Heart left ventricle (tissue), 16 donors: ENCODE measurements around the gene CNBD2. TPM values are rescaled to one million over a fixed set of nuclear protein-coding genes. Genes with fewer than 3 reads are reported as not detected.
"Not testable (repeated sequence)": the region's sequence is repeated elsewhere in the genome, so short reads cannot be mapped to it uniquely, and the experiment has no call there.

Experiments used
- ATAC-seq, 4 donors: fragments of 200-7000 bp; cut with Tn5 transposase; one replicate each; pipeline ENCODE4 v1.9.1; 2020 to 2022; ENCODE audit warnings: moderate library complexity in 4 of 4, mild to moderate bottlenecking in 3 of 4, moderate number of reproducible peaks in 1 of 4
- DNase-seq, 5 donors: peaks; one replicate each; pipeline ENCODE4 v3.0.0-alpha.2; 2020
- H3K27ac ChIP-seq, 12 donors: fragments of 200-600 bp; sonication (generic) in 4 of 12; one replicate each; pipeline versions ENCODE4 v1.5.0 to v1.8.0; 2016 to 2022; ENCODE audit warnings: mild to moderate bottlenecking in 2 of 12
- H3K27me3 ChIP-seq, 9 donors: fragments of 200-600 bp; sonication (generic) in 2 of 9; one replicate each; pipeline versions ENCODE4 v1.5.1 to v1.8.0; 2016 to 2022; ENCODE audit warnings: mild to moderate bottlenecking in 3 of 9
- H3K36me3 ChIP-seq, 9 donors: fragments of 200-600 bp; sonication (generic) in 2 of 9; one replicate each; pipeline versions ENCODE4 v1.5.0 to v1.8.0; 2018 to 2022; ENCODE audit warnings: mild to moderate bottlenecking in 2 of 9
- H3K4me1 ChIP-seq, 12 donors: fragments of 200-600 bp; sonication (generic) in 4 of 12; one replicate each; pipeline versions ENCODE4 v1.5.0 to v1.8.0; 2016 to 2022; ENCODE audit warnings: mild to moderate bottlenecking in 3 of 12
- H3K4me3 ChIP-seq, 12 donors: fragments of 200-600 bp; sonication (generic) in 4 of 12; one replicate each; pipeline versions ENCODE4 v1.5.0 to v1.8.0; 2017 to 2022; ENCODE audit warnings: mild to moderate bottlenecking in 9 of 12, moderate library complexity in 4 of 12
- H3K9me3 ChIP-seq, 12 donors: fragments of 200-600 bp; sonication (generic) in 4 of 12; one replicate each; pipeline versions ENCODE4 v1.5.0 to v1.8.0; 2016 to 2022; ENCODE audit warnings: mild to moderate bottlenecking in 1 of 12
- POLR2A ChIP-seq, 2 donors: fragments of 450-650 bp; IDR thresholded peaks; one replicate each; pipeline ENCODE4 v1.6.1; 2017; ENCODE audit warnings: antibody characterized with exemption in 2 of 2, mild to moderate bottlenecking in 2 of 2, moderate library complexity in 2 of 2
- WGBS, 4 donors: extraction: QIAGEN DNeasy Blood & Tissue Kit in 2 of 4; methylation state at CpG; one replicate each; pipeline versions ENCODE4 v1.1.5 to v1.1.7; 2013 to 2018; 5-methylcytosine and 5-hydroxymethylcytosine counted together
- intact Hi-C, 10 donors: fragments of 100-400 bp; cut with DNase I; formaldehyde crosslinking; loops; one replicate each; pipeline versions ENCODE4 v1.11.1 to v1.14.2; 2022
- polyA plus RNA-seq, 2 donors: library from polyadenylated mRNA; stranded (reverse); fragments of 200-250 nt; gene quantifications; one replicate each; pipeline ENCODE4 v1.2.3, GENCODE V29; 2013
- total RNA-seq, 9 donors: library from RNA; depleted of rRNA in 2 of 9; stranded (reverse); fragments of >200 nt in 2 of 9; fragmentation: NEBNext Ultra II Directional in 3 of 9; extraction: Animal tissue kit (Norgen Biotek cat#: 25700) in 3 of 9; gene quantifications; one replicate each; pipeline versions ENCODE4 v1.1.0 to v1.2.4, GENCODE V29; 2016 to 2023
- TF ChIP-seq, protein P1 (sequence below), 12 donors: fragments of 200-600 bp; sonication (generic) in 4 of 12; IDR thresholded peaks; one replicate each; pipeline versions ENCODE4 v1.5.0 to v1.8.0; 2018 to 2022; ENCODE audit warnings: antibody characterized with exemption in 12 of 12, mild to moderate bottlenecking in 5 of 12
- donor health status: ischemic (EF 13 %, LVEDD 7.1; RV severe dilation, severe dysfunction).
- donor health status: healthy with polysubstance abuse.
- donor health status: DM: no; HTN: yes; CAD: no.
- donor health status: DM: no; HTN: no; CAD: no.
- donor health status: ischemic (EF 25% LVEDD 6.9; RV normal size, moderate dysfunction).
- donor health status: ischemic (EF 25% LVEDD 5.7; RV mildly dilated, moderate dysfunction).
- donor health status: healthy.
- donor health status: DM: yes; HTN: yes; CAD: no.
- donor health status: ischemic (EF 35%, LVEDD 5.7; RV mildly dilated, moderate dysfunction).
- donor health status: nonischemic (EF 11% LVEDD 7.7; RV severe dilation, severe dysfunction).
- donor health status: DM: yes; HTN: yes; CAD: no.
- donor health status: PGD.
- donor health status: ischemic (EF 29% LVEDD 5.4; RV normal size, mild dysfunction).
- donor health status: nonischemic (EF 23%, LVEDD 6.1; RV moderate dilation, normal function).

The CNBD2 gene
- total and polyA plus RNA-seq, 11 donors: 1.4 to 7.7 (median 3.6) TPM; not detected in 1

DNA sequence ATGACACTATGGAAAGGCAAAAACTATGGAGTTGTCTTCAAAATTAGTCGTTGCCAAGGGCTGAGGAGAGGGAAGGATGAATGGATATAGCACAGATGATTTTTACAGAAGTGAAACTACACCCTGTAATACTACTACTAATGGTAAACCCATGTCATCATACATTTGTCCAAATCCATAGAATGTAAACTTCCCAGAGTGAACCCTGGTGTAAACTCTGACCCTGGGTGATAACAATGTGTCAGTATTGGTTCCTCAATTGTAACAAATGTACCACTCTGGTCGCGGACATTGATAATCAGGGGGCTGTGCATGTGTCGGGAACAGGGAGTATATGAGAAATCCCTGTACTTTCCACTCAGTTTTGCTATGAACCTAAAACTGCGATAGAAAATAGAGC, 72.2 kb downstream of the CNBD2 start:
- no peak for TF ChIP-seq POLR2A (IDR thresholded peaks at IDR 0.05)
- TF ChIP-seq, protein P1, sequence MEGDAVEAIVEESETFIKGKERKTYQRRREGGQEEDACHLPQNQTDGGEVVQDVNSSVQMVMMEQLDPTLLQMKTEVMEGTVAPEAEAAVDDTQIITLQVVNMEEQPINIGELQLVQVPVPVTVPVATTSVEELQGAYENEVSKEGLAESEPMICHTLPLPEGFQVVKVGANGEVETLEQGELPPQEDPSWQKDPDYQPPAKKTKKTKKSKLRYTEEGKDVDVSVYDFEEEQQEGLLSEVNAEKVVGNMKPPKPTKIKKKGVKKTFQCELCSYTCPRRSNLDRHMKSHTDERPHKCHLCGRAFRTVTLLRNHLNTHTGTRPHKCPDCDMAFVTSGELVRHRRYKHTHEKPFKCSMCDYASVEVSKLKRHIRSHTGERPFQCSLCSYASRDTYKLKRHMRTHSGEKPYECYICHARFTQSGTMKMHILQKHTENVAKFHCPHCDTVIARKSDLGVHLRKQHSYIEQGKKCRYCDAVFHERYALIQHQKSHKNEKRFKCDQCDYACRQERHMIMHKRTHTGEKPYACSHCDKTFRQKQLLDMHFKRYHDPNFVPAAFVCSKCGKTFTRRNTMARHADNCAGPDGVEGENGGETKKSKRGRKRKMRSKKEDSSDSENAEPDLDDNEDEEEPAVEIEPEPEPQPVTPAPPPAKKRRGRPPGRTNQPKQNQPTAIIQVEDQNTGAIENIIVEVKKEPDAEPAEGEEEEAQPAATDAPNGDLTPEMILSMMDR (IDR thresholded peaks at IDR 0.05): no peak
- no peaks in the 10 kb centered on the region for H3K9me3 ChIP-seq
- intact Hi-C loops: no loop called here
- H3K27ac ChIP-seq: no peak overlapping the region
- no peaks in the 10 kb centered on the region for H3K27me3 ChIP-seq
- ATAC-seq: no peak
- 92 to 94% (median 94%) methylated on average over 5 of the region's 5 CpGs for WGBS, 4 donors
- H3K36me3 ChIP-seq: no peaks in the 10 kb centered on the region
- peaks cover 0 to 5% (median 0%) of the 10 kb centered on the region in 12 donors for H3K4me1 ChIP-seq
- DNase-seq: no peak
- no peak overlapping the region for H3K4me3 ChIP-seq

DNA sequence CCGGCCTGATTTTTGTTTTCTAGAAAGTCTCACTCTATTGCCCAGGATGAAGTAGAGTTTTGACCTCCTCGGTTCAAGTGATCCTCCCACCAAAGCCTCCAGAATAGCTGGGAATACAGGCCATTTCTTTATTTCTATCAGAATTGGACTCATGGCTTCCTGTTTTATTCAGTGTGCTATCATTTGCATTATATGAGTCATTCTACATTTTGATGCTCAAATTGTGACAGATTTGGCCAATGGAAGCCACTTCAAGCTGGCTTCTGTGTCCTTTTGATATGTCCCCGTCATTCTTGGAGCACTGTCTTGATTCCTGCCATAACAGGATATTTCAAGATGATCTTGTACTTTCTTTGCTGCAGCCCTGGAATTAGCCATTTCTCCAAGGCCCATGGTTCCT, 75.1 kb downstream of the CNBD2 start:
- no peaks in the 10 kb centered on the region for H3K27me3 ChIP-seq
- H3K36me3 ChIP-seq: peaks cover 0 to 20% (median 0%) of the 10 kb centered on the region in 9 donors
- intact Hi-C loops: no loop called here
- peaks cover 0 to 34% (median 20%) of the 10 kb centered on the region in 12 donors for H3K4me1 ChIP-seq
- no peaks in the 10 kb centered on the region for H3K9me3 ChIP-seq
- DNase-seq (no peak), ATAC-seq (no peak)
- no peak overlapping the region for H3K27ac ChIP-seq
- H3K4me3 ChIP-seq: no peak overlapping the region
- TF ChIP-seq POLR2A (IDR thresholded peaks at IDR 0.05): no peak
- TF ChIP-seq, protein P1 (IDR thresholded peaks at IDR 0.05): no peak
- 84 to 92% (median 87%) methylated on average over 3 of the region's 3 CpGs for WGBS, 4 donors

DNA sequence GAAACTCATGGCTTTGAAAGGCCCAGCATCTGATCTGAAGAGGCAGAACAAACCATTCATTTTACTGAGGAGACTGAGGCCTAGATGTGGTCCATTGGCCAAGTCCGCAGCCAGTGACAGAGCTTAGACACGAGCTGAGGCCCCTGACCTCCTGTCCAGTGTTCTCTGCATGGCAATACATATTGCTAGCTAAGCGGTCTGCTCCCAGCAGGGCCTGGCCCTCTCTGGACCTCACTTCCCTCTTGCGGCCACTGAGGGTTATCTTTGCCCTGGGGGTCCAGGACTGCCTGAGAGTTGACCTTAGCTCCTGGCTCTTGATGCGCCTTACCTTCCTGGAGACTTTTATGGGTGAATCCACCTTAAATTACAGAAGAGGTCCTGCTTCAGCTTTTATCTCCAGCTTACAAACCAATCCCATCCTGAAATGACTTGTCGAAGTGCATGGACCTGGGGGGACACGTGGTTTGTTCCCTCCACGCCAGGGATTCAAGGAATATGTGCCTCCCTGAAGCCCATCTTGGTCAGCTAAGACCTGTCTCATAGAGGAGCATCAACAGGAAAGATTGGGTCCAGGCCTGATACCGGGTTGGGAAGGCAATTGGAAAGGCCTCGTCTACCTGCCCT, 75.6 kb downstream of the CNBD2 start:
- no peaks in the 10 kb centered on the region for H3K27me3 ChIP-seq
- ATAC-seq (peak in 1 of 4 donors; percentile 41), DNase-seq (no peak)
- peaks cover 0 to 38% (median 24%) of the 10 kb centered on the region in 12 donors for H3K4me1 ChIP-seq
- WGBS, 4 donors: 91 to 95% (median 94%) methylated on average over 10 of the region's 10 CpGs
- intact Hi-C loops: no loop called here
- H3K36me3 ChIP-seq: peaks cover 0 to 20% (median 0%) of the 10 kb centered on the region in 9 donors
- H3K27ac ChIP-seq: no peak overlapping the region
- TF ChIP-seq, protein P1 (IDR thresholded peaks at IDR 0.05): no peak
- TF ChIP-seq POLR2A (IDR thresholded peaks at IDR 0.05): no peak
- H3K4me3 ChIP-seq: no peak overlapping the region
- no peaks in the 10 kb centered on the region for H3K9me3 ChIP-seq

DNA sequence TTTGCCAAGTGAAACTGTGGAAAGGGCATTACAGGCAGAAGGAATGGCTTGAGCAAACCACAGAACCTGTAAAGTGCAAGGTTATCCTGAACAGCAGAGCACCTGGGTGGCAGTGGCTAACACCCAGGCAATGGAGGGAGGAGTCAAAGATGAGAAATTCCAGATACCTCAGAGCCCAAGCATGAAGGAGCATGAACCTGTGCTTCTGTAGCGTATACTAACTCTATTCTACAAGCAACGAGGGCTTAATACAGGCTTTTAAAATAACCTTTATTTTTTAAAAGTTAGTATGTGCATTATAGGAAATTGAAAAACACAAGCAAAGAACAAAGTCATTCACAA, 77.0 kb downstream of the CNBD2 start:
- peak in 1 of 4 donors; percentile 7 for ATAC-seq
- no peak for TF ChIP-seq POLR2A (IDR thresholded peaks at IDR 0.05)
- TF ChIP-seq, protein P1 (IDR thresholded peaks at IDR 0.05): no peak
- DNase-seq: no peak
- H3K27ac ChIP-seq: no peak overlapping the region
- H3K4me1 ChIP-seq: peaks cover 0 to 38% (median 24%) of the 10 kb centered on the region in 12 donors
- intact Hi-C loops: loop anchor here in 1 of 10 donors (5.0 kb wide), 1 partner anchor 53 kb away; no protein-coding TSS in a partner anchor
- no peak overlapping the region for H3K4me3 ChIP-seq
- no peaks in the 10 kb centered on the region for H3K9me3 ChIP-seq
- WGBS, 4 donors: 67 to 81% (median 77%) methylated on average over 2 of the region's 2 CpGs
- H3K27me3 ChIP-seq: no peaks in the 10 kb centered on the region
- H3K36me3 ChIP-seq: peaks cover 0 to 20% (median 0%) of the 10 kb centered on the region in 9 donors

DNA sequence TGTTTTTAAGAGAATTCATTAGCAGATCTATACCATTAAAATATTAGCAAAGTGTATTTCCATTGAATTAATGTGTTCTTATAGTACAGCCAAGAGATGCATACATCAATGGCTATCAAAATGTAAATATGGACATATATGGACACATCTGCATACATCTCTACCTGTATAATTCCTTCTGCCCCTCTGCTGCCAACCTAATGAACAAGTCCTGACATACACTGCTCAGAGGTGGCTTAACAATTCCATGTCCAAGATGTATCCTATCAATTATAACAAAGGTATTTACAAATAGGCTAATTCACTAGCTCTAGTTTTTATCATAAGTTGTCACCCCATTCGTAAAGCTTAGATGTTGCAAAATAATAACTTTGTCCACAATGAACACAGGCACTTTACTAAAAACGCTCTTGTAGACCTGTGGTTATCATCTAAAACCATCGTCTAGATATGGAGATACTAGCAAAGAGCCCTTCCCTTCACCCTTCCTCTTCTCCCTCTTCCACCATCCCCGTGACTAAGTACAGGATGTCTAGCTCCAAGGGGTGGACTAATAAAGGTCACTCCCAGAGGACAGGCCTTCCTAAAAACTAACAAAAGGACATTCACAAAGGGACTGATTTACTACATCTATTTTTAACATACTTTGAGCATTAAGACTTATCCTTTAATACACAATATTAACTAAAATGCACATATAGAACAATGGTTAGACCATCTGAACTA, 77.8 kb downstream of the CNBD2 start:
- ATAC-seq, DNase-seq, H3K27me3 ChIP-seq, H3K4me3 ChIP-seq, H3K9me3 ChIP-seq: not testable (repeated sequence)
- peaks cover 0 to 20% (median 0%) of the 10 kb centered on the region in 9 donors for H3K36me3 ChIP-seq
- H3K4me1 ChIP-seq: peaks cover 0 to 42% (median 26%) of the 10 kb centered on the region in 12 donors
- intact Hi-C loops: loop anchor here in 1 of 10 donors (5.0 kb wide), 1 partner anchor 54 kb away; no protein-coding TSS in a partner anchor
- WGBS, 4 donors: 42 to 46% (median 44%) methylated on average over 4 of the region's 4 CpGs
- H3K27ac ChIP-seq: peak overlapping the region in 1 of 12 donors; percentile 47

DNA sequence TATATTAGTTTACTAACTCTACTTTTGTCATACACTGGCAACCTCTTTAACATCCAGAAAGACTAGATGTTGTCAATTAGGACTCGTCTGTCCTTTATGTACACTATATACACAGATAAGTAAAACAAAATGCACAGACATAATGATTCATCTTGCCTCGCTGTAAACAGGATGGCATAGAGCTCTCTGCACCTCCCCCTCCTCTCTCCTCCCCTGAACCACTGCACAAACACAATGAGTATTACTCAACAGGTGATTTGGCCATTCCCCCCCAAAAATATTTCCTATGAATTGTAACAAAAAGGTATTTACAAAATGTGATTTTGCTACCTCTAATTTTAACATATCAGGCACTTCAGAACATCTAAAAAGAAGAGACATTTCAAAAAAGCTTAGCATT, 81.0 kb downstream of the CNBD2 start:
- Histone ChIP-seq H3K4me1 (peaks cover 0 to 44% (median 29%) of the 10 kb centered on the region in 12 donors), H3K27ac (peak overlapping the region in 2 of 12 donors; percentile 99 to 100)
- 2 to 7% (median 2%) methylated on average over 2 of the region's 2 CpGs for WGBS, 4 donors

More for the DNA sequence above, 81.0 kb downstream of the CNBD2 start:
- H3K36me3 ChIP-seq: peaks cover 0 to 20% (median 0%) of the 10 kb centered on the region in 9 donors
- not testable (repeated sequence) for DNase-seq, H3K9me3 ChIP-seq, H3K27me3 ChIP-seq, ATAC-seq
- intact Hi-C loops: loop anchor here in 1 of 10 donors (5.0 kb wide), 1 partner anchor 57 kb away; no protein-coding TSS in a partner anchor
- H3K4me3 ChIP-seq: peak overlapping the region; percentile 72 to 100 (median 96)
